ENCODE measurements around the gene CNTNAP2.

The CNTNAP2 gene

DNA sequence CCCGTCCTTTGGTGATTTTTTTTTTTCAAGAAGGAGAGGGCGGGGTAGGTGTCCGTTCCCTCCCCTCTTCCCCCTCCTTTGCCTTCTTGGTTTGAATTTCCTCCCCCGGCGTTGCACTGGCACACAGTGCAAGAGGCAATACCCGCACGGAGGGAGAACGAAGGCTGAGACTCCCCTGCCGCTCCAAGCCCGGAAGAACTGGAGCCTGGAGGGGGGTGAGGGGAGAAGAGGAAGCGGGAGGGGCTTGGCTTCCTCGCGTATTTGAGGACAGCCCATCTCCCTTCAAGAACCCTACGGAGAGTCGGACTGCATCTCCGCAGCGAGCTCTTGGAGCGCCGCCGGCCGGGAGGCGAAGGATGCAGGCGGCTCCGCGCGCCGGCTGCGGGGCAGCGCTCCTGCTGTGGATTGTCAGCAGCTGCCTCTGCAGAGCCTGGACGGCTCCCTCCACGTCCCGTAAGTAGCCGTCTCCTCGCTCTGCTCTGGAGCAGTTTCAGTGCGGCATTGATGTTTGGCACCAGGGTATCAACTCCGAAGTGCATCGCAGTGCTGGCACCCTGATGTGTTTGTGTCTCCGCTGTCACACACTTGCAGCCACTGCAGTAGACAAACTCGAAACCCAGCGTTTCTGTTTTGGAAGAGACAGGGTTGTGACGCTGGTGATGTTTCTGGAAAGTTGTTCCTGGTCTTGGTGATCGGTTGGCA, at the start of gene CNTNAP2:
CNTNAP2 (plus strand) TSS at position 281 of the 702 bp plus-strand sequence; CDS start at position 357, 76 bp downstream.
- DNase-seq (no peak), ATAC-seq (no peak)

DNA sequence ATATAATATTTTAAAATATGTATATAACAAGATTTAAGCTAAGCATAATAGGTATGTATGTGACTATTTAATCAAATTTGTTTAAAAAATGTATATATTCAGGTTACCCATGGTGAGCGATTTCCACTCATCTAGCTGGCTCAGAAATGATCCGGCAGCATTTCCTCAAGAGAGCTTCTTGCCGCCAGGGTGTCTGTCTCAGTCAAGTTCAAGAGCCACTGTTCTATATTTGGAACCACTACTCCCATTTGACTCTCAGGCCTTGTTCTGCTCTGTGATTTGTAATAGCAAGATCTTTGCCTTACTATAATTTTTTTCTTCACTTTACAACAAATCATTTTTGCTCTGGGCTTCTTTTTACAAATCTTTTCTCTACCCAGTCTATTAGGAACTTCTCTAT, 48.7 kb upstream of the CNTNAP2 start:
- ATAC-seq (no peak), DNase-seq (no peak)

DNA sequence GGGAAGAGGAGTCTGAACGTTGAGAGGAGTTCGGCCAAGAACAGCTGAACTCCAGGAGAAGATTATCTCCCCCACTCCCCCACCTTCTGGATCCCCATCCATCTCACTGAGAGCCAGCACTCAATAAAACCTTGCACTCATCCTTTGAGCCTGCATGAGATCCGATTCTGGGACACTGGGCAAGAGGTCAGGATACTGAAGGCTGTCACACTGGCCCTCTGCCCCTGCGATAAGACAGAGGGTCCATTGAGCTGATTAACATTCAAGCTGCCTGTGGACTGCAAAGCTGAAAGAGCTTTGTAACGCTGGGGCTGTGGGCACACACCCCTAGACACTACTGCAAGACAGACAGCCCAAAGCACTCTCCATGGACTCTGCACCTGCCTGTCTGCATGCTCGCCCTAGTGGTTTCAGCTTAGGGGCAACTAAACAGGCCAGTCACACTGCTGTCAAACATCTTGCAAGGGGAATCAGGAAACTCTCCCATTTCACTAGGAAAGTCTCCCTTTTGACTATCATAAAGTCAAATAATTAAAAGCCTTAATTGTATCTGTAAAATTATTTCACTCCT, 42.3 kb upstream of the CNTNAP2 start:
- ATAC-seq: no peak
- DNase-seq: no peak

DNA sequence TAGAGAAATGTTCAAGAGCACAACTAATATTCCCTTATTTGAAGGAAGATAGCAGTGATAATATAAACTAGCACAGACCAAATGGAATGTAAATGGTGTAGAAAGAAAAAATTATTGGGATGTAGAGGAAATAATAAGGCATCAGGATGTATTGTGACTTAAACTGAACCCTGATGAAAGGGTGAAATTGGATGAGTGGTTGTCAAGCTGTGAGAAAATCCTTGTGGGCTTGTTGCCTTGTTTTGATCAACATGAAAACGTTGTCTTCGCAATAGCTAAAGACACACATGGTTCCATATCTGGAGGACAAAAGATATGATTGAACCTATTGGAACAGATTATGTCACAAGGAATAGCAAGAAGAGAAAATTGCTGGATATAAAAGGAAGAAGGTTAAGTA, 40.3 kb upstream of the CNTNAP2 start:
- no peak for ATAC-seq

DNA sequence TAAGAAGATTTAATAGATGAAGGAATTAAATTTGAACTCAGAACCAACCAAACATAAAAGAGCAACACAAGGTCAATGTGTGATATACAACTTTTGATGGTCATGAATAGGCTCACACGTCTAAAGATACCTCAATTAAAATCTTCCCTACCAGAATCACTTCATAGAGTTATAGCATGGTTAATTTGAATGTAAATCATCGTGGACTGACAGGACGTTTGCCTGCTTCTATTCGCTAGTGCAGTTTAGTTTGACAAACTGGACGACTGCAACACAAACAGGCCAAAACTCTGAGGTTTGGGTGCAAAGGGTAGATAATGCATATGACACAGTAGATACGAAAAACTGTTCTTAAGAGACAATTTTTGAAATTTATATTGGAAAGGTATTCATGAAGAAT, 32.5 kb upstream of the CNTNAP2 start:
- DNase-seq (no peak), ATAC-seq (no peak)

More for the DNA sequence above, 40.3 kb upstream of the CNTNAP2 start:
- DNase-seq: no peak

DNA sequence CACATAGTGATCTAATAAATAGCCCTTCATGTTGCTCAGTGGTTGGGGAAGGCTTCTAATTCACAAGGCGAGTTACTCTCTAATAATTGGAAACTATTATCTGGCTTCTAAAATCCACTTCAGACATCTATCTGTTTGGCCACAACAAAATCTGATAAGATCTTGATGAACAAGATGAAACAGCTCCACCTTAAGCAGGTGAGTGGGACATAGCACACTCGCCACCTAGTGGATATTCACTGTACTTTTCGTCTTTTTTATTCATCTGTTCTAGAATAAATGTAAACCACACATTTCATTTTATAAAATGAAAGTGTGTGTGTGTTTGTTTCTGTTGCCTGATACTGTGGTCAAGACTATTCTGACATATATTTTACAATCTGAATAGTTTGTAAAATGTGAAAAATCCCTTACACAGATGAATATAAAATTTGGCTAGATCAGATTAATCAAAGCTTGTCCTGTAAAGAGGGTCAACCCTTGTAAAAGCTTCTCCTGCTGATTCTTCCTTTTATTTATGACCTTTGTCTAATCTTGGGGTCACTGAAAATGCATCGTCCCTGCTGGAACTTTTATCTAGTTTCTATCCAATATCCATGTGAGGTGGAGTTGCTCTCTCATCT, 26.5 kb upstream of the CNTNAP2 start:
- ATAC-seq (peak; percentile 43), DNase-seq (no peak)

DNA sequence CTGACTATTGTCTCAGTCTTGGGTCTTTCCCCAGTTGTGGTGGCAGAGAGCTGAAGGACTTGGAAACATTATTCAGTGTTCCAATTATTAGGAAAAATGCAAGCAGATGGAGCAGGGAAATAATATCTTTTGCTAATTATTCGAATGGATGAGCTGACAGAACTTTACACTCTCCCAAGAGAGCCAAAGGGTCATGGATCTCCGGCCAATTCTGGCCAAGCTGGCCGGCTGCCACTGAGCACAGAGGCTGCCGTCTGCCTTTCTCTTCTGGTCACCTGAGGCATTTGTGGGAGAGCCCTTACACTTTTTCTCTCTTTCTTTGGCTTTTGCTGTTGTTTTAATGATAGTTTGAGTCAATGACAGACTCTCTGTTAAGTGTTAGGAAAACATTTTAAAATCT, 22.2 kb upstream of the CNTNAP2 start:
- ATAC-seq (no peak), DNase-seq (no peak)

DNA sequence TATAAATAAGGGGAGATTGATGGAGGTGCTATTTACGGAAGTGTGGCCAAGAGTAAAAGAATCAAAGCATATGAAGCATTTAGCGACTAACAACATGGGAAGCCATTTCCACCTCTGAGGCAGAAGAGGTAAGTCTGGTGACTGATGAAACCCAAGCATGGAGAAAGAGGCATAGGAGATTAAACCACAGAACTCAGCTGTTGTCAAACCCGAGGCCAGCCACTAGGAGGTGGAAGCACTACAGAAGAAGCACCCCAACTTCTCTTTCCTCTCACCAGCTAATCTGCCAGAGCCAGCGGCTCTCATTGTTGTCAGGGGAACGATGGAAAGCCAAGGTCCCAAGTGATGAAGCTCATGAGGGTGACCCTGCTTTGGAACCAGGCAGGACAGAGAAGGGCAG, 19.6 kb upstream of the CNTNAP2 start:
- no peak for ATAC-seq
- no peak for DNase-seq

DNA sequence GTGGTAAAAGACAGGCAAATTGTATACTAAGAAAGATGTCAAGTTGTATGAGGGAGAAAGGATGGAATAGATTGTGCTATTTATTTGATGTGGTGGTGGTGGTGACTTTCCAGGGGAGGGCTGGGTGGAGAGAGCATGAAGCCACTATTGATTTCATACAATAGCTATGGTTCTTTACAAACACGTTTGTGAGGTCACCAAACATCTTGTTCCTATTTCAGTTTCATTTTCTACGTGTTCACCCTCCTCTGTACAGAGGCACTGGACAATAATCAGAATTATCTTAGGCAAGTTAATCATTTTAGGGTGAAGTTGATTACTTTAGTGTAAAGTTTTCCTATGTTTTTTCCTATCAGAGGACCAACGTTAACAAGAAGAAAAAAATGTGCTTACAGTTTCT, 10.3 kb upstream of the CNTNAP2 start:
- ATAC-seq (no peak), DNase-seq (no peak)

DNA sequence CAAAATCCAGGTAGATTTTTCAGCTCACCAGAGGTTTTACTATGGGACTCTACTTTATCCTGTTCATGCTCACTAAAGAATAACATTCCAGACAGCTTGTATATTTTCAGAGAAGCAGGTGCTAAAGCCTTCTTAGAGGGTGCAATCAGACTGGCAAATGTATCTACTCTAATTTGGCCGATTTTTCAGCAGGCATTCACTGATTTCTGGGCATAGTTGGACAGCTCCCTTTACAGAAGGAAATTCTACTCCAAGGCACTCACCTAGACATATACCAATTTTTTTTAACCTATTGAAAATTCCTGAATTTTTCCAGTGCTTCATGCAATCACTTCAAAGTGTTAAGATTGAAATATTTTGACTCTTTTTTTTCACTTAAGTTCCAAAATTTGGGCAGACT, 3.8 kb upstream of the CNTNAP2 start:
- ATAC-seq: no peak
- no peak for DNase-seq

DNA sequence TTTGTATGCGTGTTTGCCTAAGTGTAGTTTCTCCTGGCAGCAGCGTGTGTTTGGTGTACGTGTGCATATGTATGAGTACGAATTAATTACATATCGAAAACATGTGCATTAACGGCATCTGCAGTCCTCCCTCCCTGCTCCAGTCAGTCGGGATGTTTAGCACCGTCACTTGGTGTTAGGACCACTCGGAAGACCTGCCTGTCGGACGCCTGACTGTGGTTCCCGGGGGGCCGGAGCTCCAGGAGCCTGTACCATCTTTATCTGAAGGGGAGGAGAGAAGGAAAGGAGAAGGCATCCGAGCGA, 1.1 kb upstream of the CNTNAP2 start:
- ATAC-seq (no peak), DNase-seq (no peak)

DNA sequence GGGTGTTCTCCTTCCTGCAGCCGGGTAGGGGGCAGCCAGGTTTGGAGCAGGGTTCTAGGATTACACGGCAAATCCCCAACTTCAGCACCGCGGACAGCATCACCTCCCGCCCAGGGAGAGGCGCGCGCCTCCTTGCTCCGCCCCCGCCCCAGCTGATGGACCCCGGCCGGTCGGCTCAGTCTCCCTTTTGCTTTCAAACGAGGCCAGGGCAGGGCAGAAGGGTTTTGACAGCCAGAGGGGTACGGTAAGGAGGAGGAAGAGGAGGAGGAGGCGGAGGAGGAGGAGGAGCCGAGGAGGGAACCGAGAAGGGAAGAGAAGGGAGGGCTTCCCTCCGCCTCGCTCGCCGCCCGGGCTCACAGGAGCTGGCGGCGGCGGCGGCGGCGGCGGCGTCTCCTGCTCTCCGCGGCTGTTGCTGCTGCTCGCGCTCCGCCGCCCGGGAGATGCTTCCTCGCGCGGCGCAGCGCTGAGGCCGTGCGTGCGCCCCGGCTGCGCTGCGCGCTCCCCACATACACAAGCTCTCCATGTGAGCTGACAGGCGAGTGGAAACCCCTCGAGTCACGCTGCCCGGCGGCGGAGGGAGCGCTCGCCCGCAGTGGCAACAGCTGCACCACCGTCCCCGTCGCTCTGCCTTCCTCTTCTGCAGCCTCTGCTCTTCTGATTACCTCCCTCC, 615 bp upstream of the CNTNAP2 start:
- DNase-seq: peak; percentile 40
- peak; percentile 46 for ATAC-seq

DNA sequence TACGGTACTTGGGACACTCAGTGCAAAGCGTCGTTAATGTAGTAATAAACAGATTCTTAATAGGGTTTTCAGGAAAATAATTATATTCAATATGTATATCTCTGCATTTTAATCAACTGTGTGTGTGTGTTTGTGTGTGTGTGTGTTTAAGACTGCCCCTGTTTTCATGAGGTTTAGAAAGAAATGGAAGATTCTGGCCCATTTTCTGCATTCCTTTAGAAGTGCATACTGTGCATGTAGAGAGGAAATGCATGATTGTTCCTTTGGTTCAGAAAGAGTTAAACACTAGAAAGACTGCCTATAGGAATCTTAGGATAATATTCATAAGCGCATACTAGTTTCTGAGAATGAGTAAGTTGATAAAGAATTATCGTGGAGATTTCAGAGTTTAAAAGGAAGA, 975 bp downstream of the CNTNAP2 start:
- DNase-seq: no peak

DNA sequence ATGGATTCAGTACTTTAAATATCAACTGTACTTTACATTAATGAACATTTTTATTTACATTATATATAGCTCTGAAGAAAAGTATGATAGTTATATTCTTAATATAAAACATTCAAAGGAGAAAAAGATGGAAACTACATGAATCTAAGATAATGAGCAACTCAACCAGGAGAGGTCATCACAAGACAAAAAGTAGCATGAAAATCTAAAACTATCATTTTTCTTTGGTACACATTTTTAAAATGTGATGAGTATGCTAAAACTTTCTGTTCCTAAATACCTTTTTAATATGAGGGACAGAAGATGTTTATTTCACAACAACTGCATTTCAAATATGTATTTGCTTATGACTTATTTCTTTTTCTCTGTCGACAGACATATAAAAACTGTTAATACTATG, 2.4 kb downstream of the CNTNAP2 start:
- DNase-seq: no peak
- ATAC-seq: no peak

More for the DNA sequence above, 975 bp downstream of the CNTNAP2 start:
- no peak for ATAC-seq

DNA sequence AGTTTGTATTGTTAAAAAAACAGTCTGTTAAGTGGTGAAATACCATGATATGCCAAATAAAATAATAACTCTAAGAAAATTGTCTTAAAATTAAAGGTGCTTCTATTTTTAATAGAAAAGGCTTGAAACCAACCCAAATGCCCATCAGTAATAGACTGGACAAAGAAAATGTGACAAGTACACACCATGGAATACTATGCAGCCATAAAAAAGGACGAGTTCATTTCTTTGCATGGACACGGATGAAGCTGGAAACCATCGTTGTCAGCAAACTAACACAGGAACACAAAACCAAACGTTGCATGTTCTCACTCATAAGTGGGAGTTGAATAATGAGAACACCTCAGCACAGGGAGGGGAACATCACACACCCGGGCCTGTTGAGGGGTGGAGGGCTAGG, 7.1 kb downstream of the CNTNAP2 start:
- ATAC-seq: no peak
- DNase-seq: no peak

DNA sequence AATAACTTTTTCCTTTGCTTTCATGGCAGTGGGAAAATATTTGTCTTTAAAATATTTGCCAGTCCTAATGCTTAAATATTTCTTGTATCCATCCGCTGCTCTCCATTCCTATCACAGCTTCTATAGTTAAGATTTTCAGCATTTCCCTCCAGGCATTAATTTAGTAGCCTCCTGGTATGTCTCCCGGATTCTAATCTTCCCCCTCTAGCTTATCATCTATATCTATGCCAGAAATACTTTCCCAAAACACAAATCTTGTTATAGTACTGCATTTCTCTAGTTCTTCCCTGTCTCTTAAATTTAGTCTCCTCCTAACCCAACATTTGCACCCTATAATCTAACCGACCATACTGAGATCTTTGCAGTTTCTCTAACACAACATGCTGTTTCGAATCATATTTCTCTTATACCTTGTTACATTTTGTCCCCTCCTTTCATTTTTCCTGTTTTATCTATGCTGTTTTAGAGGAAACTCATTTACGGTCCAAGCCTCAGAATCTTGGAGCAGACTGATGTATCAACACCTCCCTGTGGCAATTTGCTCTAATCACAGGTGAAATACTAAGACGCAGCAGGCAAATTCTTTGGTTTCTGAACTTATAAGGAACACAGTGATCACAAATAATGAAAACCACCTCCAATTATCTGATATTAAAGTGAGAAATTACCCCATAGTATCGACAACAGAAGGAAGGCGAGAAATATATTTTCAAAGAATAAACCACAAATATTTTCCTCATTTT, 10.3 kb downstream of the CNTNAP2 start:
- ATAC-seq (no peak), DNase-seq (no peak)

DNA sequence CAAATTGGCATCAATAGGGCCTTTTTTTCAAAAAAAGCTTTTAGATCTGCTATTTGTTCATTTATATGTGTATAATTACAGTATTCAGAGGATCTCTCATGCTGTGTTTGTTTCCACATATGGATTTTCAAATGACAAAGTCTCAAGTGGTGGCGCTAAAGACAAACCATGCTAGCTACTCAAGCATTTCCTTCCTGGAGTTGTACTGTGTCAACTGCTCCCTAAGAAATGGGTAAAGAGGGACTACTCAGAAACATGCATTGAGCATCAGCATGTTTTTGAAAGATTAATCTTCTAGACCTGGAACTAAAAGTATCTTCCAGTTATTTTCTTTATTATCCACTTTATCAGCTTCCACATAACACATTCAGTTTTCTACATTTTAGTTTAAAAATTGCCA, 12.7 kb downstream of the CNTNAP2 start:
- DNase-seq: no peak
- ATAC-seq: no peak

DNA sequence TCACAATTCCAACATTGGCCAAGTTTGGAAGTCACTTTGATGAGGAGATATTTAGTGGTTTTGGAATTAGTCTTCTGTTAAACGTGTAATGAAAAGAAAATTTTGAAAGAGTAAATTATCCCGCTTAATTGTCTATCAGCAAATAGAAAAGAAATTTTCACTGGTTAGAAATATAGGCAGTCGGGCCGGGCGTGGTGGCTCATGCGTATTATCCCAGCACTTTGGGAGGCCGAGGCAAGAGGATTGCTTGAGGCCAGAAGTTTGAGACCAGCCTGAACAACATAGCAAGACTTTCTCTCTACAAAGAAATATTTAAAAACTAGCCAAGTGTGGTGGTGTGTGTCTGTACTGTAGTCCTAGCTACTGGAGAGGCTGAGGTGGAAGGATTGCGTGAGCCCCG, 13.4 kb downstream of the CNTNAP2 start:
- ATAC-seq (no peak), DNase-seq (no peak)

DNA sequence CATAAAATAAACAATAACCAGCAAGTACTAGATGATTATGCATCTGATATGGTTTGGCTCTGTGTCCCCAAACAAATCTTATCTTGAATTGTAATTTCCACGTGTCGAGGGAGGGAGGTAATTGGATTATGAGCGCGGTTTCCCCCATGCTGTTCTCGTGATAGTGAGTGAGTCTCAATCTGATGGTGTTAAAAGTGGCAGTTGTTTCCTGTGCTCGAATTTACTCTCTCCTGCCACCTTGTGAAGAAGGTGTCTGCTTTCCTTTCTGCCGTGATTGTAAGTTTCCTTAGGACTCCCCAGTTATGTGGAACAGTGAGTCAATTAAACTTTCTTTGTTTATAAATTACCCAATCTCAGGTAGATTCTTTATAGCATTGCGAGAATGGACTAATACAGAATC, 15.1 kb downstream of the CNTNAP2 start:
- no peak for DNase-seq
- ATAC-seq: no peak

DNA sequence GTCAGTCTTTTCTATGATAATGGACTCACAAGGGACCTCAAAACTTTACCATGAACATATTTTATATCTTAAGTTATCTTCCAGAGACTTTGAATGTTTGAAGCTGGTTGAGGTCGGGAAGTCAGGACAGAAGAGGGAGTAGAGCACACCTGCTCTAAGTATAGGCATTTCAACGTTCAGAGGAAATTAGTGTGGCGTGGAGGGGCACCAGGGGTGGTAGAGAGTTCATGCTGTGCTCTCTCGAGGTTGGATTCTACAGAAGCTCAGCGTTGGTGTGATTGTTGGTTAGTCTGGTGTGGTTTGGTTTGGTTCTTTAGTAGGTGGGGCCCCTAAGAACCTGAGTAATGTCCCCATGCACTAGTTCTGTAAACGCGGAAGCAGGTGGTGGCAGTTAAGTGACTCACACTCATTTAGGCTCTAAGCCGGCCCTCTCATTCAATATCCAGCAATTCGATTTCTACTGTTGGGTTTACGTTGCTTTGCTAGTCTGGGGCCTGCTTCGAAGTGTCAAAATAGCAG, 19.8 kb downstream of the CNTNAP2 start:
- ATAC-seq: no peak
- no peak for DNase-seq

DNA sequence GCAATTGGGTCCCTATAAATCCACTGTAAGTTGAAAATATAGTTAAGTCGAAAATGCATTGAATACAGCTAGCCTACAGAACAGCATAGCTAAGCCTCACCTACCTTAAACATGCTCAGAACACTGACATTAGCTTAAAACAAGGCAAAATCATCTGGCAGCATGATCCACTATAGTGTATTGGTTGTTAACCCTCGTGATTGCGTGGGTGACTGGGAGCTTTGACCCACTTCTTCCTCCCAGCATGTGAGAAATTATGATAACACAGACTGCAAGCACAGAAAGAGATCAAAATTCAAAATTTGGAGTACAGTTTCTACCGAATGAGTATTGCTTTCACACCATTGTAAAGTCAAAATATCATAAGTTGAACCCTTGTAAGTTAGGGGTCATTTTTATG, 22.3 kb downstream of the CNTNAP2 start:
- ATAC-seq: no peak
- DNase-seq: no peak

DNA sequence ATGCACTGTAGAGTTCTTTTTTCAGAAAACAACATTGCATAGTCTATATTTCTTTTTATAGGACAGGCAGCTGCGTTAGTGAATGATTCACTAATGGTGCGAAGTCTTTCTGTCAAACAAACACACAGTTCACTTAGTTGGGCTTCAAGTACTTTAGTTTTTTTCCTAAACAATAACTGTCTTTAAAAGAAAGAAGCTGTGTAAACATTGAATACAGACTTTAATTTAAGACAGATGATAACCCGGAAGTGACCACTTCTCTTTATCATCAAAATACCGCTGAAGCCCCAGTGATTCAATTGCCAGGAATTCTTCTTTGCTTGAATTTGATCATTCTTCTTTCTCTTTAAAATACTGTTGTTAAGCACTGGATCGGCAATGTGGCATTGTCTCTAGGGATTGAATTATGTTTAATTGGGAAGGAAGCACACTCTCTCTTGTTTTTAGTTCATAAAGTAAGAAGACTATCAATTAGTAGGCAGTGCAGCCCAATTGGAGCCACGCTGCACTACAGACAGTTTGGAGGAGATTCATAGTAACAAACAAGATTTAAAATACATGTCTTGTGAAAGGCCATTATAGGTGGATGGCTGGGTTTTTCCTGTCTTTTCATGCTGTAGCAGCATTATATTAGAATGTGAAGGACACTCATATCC, 30.4 kb downstream of the CNTNAP2 start:
- DNase-seq: no peak

More for the DNA sequence above, 30.4 kb downstream of the CNTNAP2 start:
- no peak for ATAC-seq
